HG03354 (cell line): ENCODE measurements around the gene XRCC4.
"Not testable (repeated sequence)": the region's sequence is repeated elsewhere in the genome, so short reads cannot be mapped to it uniquely, and the experiment has no call there.

ENCODE experiments used
- ATAC-seq: cut with Tn5 transposase; IDR thresholded peaks from one replicate; pipeline ENCODE4 v1.9.1; 2021; ENCODE audit warnings: mild to moderate bottlenecking; ENCODE audit not compliant: unreplicated experiment, poor library complexity, severe bottlenecking

The XRCC4 gene

GRCh38 chr5:83251849-83252248 is 174.5 kb downstream of the XRCC4 start:
- no peak for ATAC-seq

DNA sequence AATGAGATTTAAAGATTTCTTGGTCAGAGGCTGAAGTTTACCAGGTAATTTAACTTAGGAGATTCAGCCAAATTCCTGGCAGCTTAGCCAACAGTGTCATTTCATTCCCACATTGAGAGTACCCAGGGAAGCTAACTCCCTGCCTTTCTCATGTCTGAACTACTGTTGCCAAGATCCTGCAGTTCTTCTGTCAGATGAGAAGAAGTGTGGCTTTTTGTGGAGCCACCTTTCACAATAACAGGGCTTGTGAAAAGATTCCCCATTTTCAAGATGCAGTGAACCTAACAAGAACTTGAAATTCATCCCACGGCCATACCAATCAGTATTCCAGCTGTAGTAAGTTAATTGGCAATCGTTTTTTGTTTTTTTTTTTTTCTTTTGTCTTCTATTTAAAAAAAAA is 176.4 kb downstream of the XRCC4 start:
- ATAC-seq, result no peak

DNA sequence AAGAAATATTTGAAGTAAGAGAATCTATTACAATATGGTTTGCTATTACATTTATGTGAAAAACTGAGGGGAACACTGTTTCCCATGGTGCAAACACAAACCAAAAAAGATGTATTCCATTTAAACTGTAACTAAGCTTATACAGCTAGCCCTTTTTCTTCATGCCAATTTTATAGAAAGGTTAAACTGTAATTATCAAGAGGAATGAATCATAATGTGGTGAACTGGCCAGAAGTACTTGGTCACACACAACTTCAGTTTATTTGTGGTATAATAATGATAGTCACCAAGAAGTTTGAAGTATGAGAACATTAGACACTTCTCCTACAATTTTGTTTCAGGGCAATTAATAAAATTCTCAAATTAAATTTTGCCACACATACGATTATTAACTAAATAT is 177.9 kb downstream of the XRCC4 start:
- no peak for ATAC-seq

DNA sequence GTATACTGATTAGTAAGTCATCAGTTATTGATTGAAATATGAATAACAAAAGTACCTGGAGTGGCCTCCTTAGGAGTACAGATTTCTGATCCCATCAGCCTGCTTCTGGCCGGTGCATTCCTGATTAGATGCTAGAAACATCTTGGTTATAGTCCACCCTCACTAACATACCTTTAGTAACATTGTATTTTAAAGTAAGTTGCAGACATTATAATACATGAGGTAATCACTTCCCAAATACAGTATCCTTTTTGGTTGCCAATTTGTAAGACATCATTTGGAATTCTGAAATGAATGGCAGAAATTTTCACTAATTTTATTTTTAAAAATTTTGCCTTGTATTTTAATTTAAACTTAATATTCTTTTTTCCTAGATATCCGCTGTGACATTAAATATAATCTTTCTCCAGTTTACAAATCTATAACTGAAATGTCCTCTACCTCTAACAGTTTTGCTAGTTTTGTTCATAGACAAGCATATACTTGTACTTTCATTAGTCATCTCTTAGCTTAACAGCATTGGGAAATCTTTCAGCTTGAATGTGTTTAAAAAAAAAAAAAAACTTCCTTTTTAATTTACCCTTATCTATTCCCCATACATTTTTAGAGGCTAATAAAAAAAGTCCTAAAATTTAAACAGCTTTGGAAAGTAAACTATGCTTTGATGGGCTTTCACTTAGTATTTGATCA is 178.9 kb downstream of the XRCC4 start:
- no peak for ATAC-seq

GRCh38 chr5:83257684-83258083 is 180.3 kb downstream of the XRCC4 start:
- not testable (repeated sequence) for ATAC-seq

DNA sequence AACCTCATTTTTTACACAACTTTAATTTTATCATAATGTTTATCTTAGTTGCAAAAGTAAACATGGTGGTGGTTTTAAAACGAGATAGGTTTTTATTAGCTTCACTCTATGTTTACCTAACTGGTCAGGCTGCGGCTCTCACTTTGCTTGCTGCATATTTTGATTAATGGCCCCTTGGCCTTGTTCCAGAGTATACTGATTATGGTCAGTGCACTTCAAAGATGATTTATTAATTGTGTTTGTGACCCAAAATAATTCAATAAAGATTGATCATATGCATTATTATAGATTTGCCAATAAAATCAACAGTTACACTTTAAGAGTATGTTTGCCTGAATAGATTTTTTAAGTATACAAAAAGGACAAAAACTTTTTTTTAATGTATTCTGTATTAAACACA is 188.0 kb downstream of the XRCC4 start:
- no peak for ATAC-seq

GRCh38 chr5:83270311-83270710 is 193.0 kb downstream of the XRCC4 start:
- ATAC-seq, result no peak

- no peak for ATAC-seq
Measured at GRCh38 chr5:83277154-83277553, 199.8 kb downstream of the XRCC4 start.

DNA sequence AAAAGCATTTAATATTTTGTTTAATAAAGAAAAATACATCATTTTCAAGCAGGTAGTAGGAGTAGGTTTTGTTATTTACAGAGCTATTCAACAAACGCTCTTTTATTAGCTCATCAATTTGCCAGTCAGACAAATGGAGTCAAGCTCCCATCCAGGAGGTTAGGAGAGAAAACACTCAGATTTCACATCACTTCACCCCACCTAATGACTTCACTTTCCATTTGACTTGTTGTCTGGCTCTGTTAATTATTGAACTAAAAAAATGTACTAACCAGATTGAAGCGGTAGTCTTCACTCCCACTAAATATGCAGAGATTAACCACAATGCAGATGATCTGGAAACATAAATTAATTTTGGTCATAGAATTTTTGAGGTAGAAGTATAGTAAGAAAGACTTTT is 200.6 kb downstream of the XRCC4 start:
- ATAC-seq, result peak; percentile 86

DNA sequence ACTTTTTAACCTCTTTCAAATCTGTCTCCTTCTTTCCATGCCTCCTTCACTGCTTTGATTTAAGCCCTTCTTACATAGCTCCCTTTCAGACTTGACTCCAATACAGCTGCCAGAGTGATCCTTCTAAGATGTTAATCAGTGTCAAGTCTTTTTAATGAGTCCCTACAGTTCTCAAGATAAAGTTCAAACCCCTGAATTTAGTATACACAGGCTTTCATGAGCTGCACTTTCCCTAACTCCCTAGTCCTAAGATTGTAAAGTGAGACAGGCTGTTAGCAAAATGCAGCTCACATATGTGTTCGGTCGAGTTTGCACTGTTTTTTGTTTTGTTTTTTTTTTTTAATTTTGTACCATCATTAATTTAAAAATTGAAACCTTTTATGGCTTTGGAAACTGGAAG is 203.8 kb downstream of the XRCC4 start:
- ATAC-seq, result no peak

DNA sequence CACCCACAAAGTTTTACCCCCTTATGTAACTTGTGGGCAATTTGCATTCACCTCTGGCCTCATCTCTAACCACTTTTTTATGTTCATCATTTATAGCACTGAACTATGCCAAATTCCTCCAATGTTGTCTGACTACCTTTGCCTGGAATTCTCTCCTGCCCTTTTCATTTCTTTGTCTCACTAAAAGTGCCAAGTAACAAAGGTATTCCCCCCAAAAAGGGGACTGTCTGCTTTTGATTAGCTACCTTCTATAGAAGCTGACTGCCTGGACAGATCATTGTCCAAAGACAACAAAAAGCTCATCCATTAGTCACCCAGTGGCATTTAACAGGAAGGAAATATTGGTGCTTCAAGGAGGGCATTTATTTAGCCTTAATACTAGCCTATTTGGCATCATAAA is 204.3 kb downstream of the XRCC4 start:
- no peak for ATAC-seq

GRCh38 chr5:83283761-83284160 is 206.4 kb downstream of the XRCC4 start:
- no peak for ATAC-seq

DNA sequence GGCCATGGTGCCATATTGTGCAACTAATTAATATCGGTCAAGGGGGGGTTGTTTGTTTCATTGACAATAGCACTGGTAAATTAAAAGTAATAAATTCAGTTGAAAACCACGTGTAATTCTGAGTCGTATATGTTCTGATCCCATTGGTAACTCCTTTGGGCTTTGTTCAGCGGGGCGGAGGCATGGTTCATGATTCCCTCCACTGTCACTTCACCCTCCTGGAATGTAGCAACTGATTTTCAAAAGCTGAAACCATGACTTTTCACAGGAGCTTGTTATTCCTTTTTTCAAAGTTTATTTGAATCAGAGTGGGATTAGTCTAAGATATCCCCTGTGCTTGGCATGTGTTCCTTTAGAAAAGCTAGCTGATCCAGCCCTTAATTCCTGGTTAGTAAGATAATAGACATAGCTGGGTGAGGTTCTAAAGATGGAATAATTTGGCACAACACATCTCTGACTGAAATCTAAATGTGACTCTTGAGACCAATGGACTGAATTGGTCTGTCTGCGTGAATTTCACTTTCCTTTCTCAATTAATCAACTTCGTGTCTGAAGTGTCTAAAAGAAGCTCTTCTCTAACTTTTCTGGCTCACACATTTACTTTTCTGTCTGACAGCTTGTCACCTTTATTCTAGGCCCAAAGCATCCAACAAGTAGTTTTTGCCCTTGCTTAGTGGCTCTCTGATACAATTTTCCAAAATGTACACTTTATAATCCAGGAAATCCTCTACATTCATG is 208.5 kb downstream of the XRCC4 start:
- ATAC-seq, result no peak

DNA sequence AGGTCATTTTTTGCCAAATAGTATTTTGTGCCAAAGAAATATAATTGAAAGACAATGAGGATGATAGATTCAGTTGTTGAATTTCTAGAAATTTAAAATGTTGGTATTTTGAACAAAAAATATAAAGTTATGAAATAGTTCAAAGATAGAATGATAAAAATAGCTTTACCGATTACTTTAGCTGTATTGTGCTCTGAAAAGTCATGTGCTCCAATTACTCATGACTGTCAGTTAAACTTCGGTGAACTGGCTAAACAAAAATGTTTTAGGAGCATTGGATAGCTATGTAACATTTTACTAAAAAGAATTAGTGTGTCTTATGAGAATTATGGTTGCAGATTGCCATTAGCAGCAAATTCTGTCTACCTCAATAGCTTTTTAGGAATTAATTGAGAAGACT is 216.9 kb downstream of the XRCC4 start:
- no peak for ATAC-seq

- no peak for ATAC-seq
Measured at GRCh38 chr5:83299353-83299752, 222.0 kb downstream of the XRCC4 start.

DNA sequence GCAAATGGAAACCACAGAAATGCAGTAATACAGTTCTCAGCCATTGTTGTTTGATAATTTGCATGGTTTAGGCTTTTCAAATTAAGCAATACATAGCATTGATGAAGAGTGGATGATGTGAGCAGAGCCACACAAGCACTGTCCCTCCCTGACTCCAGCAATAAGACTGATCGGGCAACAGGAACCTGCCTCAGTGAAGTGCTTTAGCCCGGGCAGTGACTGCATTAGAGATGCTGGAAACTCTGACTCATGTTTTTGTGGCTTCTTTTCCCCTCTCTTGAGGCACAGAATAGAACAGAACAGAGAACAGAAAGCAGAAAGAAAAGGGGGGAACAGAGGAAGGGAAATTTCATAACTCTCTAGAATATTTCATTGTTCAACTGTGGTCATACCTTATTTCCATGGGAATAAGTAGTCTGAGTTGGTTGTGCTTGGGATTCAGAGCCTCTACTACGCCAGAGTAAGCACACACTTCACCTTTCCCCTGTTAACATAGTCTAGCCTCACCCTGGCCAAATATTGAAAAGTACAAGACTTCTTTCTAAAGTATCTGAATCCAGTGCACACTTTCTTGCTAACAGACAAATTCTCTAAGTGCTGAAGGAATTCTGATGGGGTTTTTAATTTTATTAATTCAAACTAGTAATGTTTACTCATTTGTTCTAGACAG is 229.4 kb downstream of the XRCC4 start:
- peak; percentile 97 for ATAC-seq

GRCh38 chr5:83312663-83313062 is 235.3 kb downstream of the XRCC4 start:
- no peak for ATAC-seq

DNA sequence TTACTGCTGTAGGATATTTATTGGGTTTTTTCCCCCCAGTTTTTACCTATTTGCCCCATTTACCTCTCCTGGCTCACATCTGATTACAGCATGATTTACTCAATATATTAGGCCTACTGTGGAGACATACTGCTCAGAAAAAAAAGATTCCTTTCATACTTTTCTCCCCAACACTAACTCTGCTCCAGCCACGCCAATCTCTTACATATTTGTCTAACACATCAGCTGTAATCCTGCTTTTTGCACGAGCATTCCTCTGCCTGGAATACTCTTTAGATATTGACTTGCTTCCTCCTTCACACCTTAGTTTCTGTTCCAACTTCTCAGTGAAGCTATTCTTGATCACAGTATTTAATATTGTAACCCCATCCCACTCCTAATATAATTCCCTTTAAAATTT is 236.1 kb downstream of the XRCC4 start:
- no peak for ATAC-seq

GRCh38 chr5:83321483-83322055 is 244.2 kb downstream of the XRCC4 start:
- no peak for ATAC-seq

GRCh38 chr5:83322273-83322924 is 245.1 kb downstream of the XRCC4 start:
- ATAC-seq, result no peak
